C4-2B (cell line): Measurements from ENCODE around the gene GGTA1.

Source experiments
- H3K27ac ChIP-seq: fragments of 450-650 bp; 2 replicates; pipeline ENCODE4 v1.5.1; 2017
- CTCF ChIP-seq: fragments of 450-650 bp; conservative IDR thresholded peaks from 2 replicates; pipeline ENCODE4 v1.5.1; 2017; ENCODE audit warnings: mild to moderate bottlenecking
- ZFX ChIP-seq: fragments of 450-650 bp; IDR thresholded peaks from 2 replicates; pipeline ENCODE4 v1.6.1; 2017

GGTA1 gene

DNA sequence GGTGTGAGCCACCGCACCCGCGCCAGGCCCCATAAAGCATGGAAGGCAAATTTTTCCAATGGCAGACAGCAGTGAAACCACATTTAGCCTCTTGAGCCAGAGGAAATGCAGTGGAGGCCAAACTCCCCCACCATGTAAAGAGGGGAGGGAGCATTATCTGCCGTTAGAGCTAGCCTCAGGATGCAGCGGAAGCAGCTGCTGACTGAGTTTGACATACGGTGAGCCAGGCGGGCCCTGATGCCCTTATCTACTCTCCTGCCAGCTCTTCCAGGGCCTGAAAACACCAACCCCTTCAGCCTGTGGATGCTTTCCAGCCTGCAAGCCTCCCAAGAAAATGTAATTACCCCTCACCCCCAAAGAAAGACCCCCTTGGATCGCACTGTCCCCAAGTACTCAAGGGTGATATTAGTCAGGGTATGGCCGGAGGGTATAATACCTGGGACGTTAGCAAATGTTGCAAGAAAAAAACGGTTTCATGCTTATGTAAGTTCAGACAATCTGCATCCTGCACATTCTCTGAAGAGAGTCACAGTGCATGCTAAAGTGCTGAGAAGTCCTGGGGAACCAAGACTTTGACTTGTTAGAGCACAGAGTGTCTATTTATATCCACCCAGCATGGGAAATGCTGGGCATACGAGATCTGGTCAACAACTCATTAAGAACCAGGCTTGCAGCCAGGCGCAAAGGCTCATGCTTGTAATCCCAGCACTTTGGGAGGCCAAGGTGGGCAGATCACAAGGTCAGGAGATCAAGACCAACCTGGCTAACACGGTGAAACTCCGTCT lies 11.3 kb upstream of the GGTA1 start:
- H3K27ac ChIP-seq = no peak overlapping the region
- TF ChIP-seq CTCF = no peak
- TF ChIP-seq ZFX = no peak

- no peak for TF ChIP-seq ZFX
- no peak for TF ChIP-seq CTCF
- H3K27ac ChIP-seq = no peak overlapping the region
These were observed 9.5 kb upstream of the GGTA1 start for GRCh38 chr9:121509180-121509579.

DNA sequence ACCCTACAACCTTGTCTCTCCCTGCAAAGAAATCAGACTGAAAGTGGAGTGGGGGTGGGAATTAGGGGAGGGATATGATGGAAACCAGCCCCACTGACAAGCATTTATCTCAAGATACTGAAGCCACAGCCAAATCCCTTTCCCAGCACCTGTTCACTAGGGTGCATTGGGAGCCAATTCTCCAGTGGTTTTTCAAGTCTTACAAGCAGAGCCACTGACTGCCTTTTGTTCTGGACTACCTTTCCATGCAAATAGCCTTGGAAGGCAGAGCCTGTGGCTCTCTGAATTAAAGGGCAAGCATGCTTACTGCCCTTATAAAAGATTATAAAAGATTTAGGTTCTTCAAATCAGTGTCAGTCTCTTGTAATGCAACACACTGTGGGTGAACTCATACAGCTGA lies 8.8 kb upstream of the GGTA1 start:
- no peak overlapping the region for H3K27ac ChIP-seq

GRCh38 chr9:121505903-121506735 lies 6.5 kb upstream of the GGTA1 start:
- no peak overlapping the region for H3K27ac ChIP-seq
- TF ChIP-seq CTCF (no peak), ZFX (no peak)

More for the DNA sequence above, 8.8 kb upstream of the GGTA1 start:
- no peak for TF ChIP-seq CTCF
- TF ChIP-seq ZFX = no peak

DNA sequence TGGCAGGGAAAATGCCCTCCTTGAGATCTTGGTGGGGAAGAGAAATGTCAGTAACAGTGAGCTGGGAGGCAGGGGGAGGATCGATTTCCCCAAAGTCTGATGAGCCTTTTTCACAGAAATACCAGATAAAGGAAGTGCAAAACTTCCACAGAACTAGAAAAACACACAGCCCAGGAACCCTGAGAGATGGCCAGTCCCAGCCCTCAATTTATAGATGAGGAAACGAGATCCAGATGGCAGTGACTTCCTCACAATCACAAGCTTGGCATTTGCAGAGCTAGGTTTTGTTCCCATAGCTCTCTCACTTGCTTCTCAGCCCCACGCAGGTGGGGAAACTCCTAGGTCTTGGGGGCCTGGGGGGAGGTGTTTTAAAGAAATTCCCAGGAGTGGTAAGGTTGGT lies 3.8 kb upstream of the GGTA1 start:
- TF ChIP-seq CTCF (no peak), ZFX (no peak)

GRCh38 chr9:121500165-121500478 lies 478 bp upstream of the GGTA1 start:
- H3K27ac ChIP-seq = no peak overlapping the region
- TF ChIP-seq CTCF (no peak), ZFX (no peak)

More for the DNA sequence above, 3.8 kb upstream of the GGTA1 start:
- H3K27ac ChIP-seq = no peak overlapping the region

- no peak overlapping the region for H3K27ac ChIP-seq
These were observed 542 bp downstream of the GGTA1 start for GRCh38 chr9:121499177-121499426.

More at GRCh38 chr9:121499177-121499426, 542 bp downstream of the GGTA1 start:
- TF ChIP-seq ZFX (no peak), CTCF (no peak)
